A673 (cell line): Measurements from ENCODE around the gene ENOX1. TPM values are rescaled to one million over a fixed set of nuclear protein-coding genes. Genes with fewer than 3 reads are reported as not detected.

Experiments
- BruUV-seq: library from RNA; stranded (reverse); fragments of 400-500 nt; replicated peaks from 2 replicates; lab custom pipeline; 2021; lab: Mats Ljungman, UMichigan
- CTCF ChIA-PET: fragments of 300-600 bp; sonication (Branson Sonifier 250); formaldehyde crosslinking; loops from one replicate; lab custom pipeline; 2022; ENCODE audit warnings: antibody characterized with exemption; lab: Charles Lee
- POLR2A ChIA-PET: fragments of 300-600 bp; sonication (Branson Sonifier 250); formaldehyde crosslinking; loops from one replicate; lab custom pipeline; 2022; ENCODE audit warnings: antibody characterized with exemption; ENCODE audit not compliant: low non-redundant PET; lab: Charles Lee
- DNase-seq: peaks from one replicate; pipeline ENCODE4 v3.0.0-alpha.2; 2015; ENCODE audit warnings: low spot score
- H3K27ac ChIP-seq: fragments of 200-600 bp; sonication (generic); 2 replicates; pipeline ENCODE4 v1.5.1; 2016; ENCODE audit warnings: mixed run types, low read depth, mild to moderate bottlenecking, mixed read lengths, antibody characterized with exemption, low read length; ENCODE audit not compliant: poor library complexity, severe bottlenecking
- H3K27me3 ChIP-seq: fragments of 200-600 bp; sonication (generic); replicated peaks from 2 replicates; pipeline ENCODE4 v1.6.1; 2017; ENCODE audit warnings: mixed run types, low read depth, mild to moderate bottlenecking, mixed read lengths, antibody characterized with exemption, low read length; ENCODE audit not compliant: insufficient read depth, poor library complexity
- H3K36me3 ChIP-seq: fragments of 200-600 bp; sonication (generic); 2 replicates; pipeline ENCODE4 v1.6.1; 2016; ENCODE audit warnings: mixed run types, mild to moderate bottlenecking, mixed read lengths, antibody characterized with exemption, low read length; ENCODE audit not compliant: insufficient read depth, poor library complexity, severe bottlenecking
- H3K4me1 ChIP-seq: fragments of 200-600 bp; sonication (generic); 2 replicates; pipeline ENCODE4 v1.6.1; 2017; ENCODE audit warnings: mixed run types, mild to moderate bottlenecking, mixed read lengths, antibody characterized with exemption, low read length; ENCODE audit not compliant: insufficient read depth, poor library complexity, severe bottlenecking
- H3K4me3 ChIP-seq: fragments of 200-600 bp; sonication (generic); 2 replicates; pipeline ENCODE4 v1.5.1; 2016; ENCODE audit warnings: low read depth, mixed run types, mild to moderate bottlenecking, mixed read lengths, low read length; ENCODE audit not compliant: poor library complexity, severe bottlenecking
- H3K9me3 ChIP-seq: fragments of 200-600 bp; sonication (generic); 2 replicates; pipeline ENCODE4 v1.6.1; 2016; ENCODE audit warnings: mixed run types, low read depth, mild to moderate bottlenecking, mixed read lengths, antibody characterized with exemption, low read length; ENCODE audit not compliant: poor library complexity, severe bottlenecking
- EZH2 ChIP-seq: fragments of 200-600 bp; sonication (generic); IDR thresholded peaks from 2 replicates; pipeline ENCODE4 v1.6.1; 2017; ENCODE audit warnings: borderline replicate concordance, low read depth, mild to moderate bottlenecking, mixed read lengths, antibody characterized with exemption, low read length; ENCODE audit not compliant: poor library complexity, severe bottlenecking
- intact Hi-C: fragments of 100-400 bp; cut with micrococcal nuclease; formaldehyde crosslinking; loops from one replicate; pipeline ENCODE4 v1.10.0; 2022; ENCODE audit not compliant: unreplicated experiment
- total RNA-seq: library from RNA; stranded (reverse); gene quantifications from 2 replicates; pipeline ENCODE4 v1.2.3, GENCODE V29; 2021
- TF ChIP-seq, protein P1 (sequence below): fragments of 300-800, 200-600 bp; sonication (generic); conservative IDR thresholded peaks from 2 replicates; pipeline ENCODE4 v1.5.1; 2017; ENCODE audit warnings: low read depth, mild to moderate bottlenecking, antibody characterized with exemption, low read length, moderate library complexity, mixed read lengths

Gene ENOX1
- total RNA-seq, 1 experiment from 2014 or later: 4.4 TPM

- CTCF ChIA-PET: no interaction called here
- POLR2A ChIA-PET: no interaction called here
- Histone ChIP-seq H3K27me3 (no peaks in the 10 kb centered on the region), H3K4me1 (no peaks in the 10 kb centered on the region), H3K4me3 (no peak overlapping the region), H3K27ac (no peak overlapping the region), H3K9me3 (no peaks in the 10 kb centered on the region), H3K36me3 (no peaks in the 10 kb centered on the region)
- DNase-seq: no peak
- intact Hi-C loops: no loop called here
- BruUV-seq: no TSS peak
- no peak for TF ChIP-seq EZH2
These were observed 565.7 kb downstream of the ENOX1 start for GRCh38 chr13:43220873-43221595.

GRCh38 chr13:43214124-43214523, 572.6 kb downstream of the ENOX1 start:
- TF ChIP-seq, protein P1, sequence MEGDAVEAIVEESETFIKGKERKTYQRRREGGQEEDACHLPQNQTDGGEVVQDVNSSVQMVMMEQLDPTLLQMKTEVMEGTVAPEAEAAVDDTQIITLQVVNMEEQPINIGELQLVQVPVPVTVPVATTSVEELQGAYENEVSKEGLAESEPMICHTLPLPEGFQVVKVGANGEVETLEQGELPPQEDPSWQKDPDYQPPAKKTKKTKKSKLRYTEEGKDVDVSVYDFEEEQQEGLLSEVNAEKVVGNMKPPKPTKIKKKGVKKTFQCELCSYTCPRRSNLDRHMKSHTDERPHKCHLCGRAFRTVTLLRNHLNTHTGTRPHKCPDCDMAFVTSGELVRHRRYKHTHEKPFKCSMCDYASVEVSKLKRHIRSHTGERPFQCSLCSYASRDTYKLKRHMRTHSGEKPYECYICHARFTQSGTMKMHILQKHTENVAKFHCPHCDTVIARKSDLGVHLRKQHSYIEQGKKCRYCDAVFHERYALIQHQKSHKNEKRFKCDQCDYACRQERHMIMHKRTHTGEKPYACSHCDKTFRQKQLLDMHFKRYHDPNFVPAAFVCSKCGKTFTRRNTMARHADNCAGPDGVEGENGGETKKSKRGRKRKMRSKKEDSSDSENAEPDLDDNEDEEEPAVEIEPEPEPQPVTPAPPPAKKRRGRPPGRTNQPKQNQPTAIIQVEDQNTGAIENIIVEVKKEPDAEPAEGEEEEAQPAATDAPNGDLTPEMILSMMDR: no peak
- no peak for TF ChIP-seq EZH2
- Histone ChIP-seq H3K27me3 (no peaks in the 10 kb centered on the region), H3K27ac (no peak overlapping the region), H3K4me1 (no peaks in the 10 kb centered on the region), H3K9me3 (no peaks in the 10 kb centered on the region), H3K4me3 (no peak overlapping the region), H3K36me3 (no peaks in the 10 kb centered on the region)
- no TSS peak for BruUV-seq
- ChIA-PET CTCF (no interaction called here), POLR2A (no interaction called here)
- intact Hi-C loops: no loop called here
- no peak for DNase-seq

- intact Hi-C loops: no loop called here
- no TSS peak for BruUV-seq
- CTCF ChIA-PET: no interaction called here
- POLR2A ChIA-PET: no interaction called here
- no peak for DNase-seq
- H3K36me3 ChIP-seq: no peaks in the 10 kb centered on the region
- H3K9me3 ChIP-seq: no peaks in the 10 kb centered on the region
- no peaks in the 10 kb centered on the region for H3K27me3 ChIP-seq
- H3K4me1 ChIP-seq: no peaks in the 10 kb centered on the region
- no peak for TF ChIP-seq EZH2
- TF ChIP-seq, protein P1: no peak
- H3K4me3 ChIP-seq: no peak overlapping the region
- H3K27ac ChIP-seq: no peak overlapping the region
These were observed 579.9 kb downstream of the ENOX1 start for GRCh38 chr13:43206838-43207237.

DNA sequence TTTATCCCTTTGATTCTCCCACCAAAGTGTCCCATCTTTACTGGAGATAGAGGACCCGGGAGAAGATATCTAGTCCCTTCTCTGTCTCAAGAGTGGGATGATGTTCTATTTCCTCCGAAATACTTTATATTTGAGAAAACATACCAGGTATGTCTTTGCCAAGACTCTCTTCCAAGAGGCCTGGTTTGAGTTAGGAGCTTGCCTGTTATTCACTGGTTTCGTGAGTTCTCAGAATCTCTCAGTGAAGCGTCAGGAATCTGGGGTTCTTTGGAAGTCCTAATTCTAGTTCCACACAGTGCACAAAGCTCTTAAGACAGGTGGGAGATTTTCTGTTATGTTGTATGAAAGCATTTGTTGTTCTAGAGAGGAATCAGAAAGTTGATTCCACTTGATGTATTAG, 581.4 kb downstream of the ENOX1 start:
- no peak overlapping the region for H3K4me3 ChIP-seq
- ChIA-PET POLR2A (no interaction called here), CTCF (no interaction called here)
- H3K27ac ChIP-seq: no peak overlapping the region
- H3K27me3 ChIP-seq: no peaks in the 10 kb centered on the region
- H3K9me3 ChIP-seq: no peaks in the 10 kb centered on the region
- intact Hi-C loops: no loop called here
- no TSS peak for BruUV-seq
- H3K36me3 ChIP-seq: no peaks in the 10 kb centered on the region
- DNase-seq: no peak
- no peaks in the 10 kb centered on the region for H3K4me1 ChIP-seq
- TF ChIP-seq, protein P1: no peak
- no peak for TF ChIP-seq EZH2
